GM18909 (cell line): ENCODE data around the gene ZBTB7B.

Source experiments
- ATAC-seq: cut with Tn5 transposase; IDR thresholded peaks from one replicate; pipeline ENCODE4 v1.9.1; 2021; ENCODE audit warnings: mild to moderate bottlenecking; ENCODE audit not compliant: unreplicated experiment, poor library complexity

Gene ZBTB7B

GRCh38 chr1:155001675-155002463, 733 bp upstream of the ZBTB7B start:
- peak; percentile 53 for ATAC-seq

- ATAC-seq = no peak
These were observed 694 bp downstream of the ZBTB7B start for GRCh38 chr1:155003227-155003765.

- no peak for ATAC-seq
These were observed 1.3 kb downstream of the ZBTB7B start for GRCh38 chr1:155003766-155004351.

- ATAC-seq = no peak
These were observed 1.9 kb downstream of the ZBTB7B start for GRCh38 chr1:155004352-155005075.

GRCh38 chr1:155005076-155006011, 2.7 kb downstream of the ZBTB7B start:
- ATAC-seq = no peak

- ATAC-seq = no peak
These were observed 4.0 kb downstream of the ZBTB7B start for GRCh38 chr1:155006601-155007101.

GRCh38 chr1:155007251-155007828, 4.7 kb downstream of the ZBTB7B start:
- ATAC-seq = no peak

- no peak for ATAC-seq
These were observed 5.7 kb downstream of the ZBTB7B start for GRCh38 chr1:155008015-155008941.

- ATAC-seq = no peak
These were observed 6.7 kb downstream of the ZBTB7B start for GRCh38 chr1:155009221-155009711.

GRCh38 chr1:155009742-155010141, 7.1 kb downstream of the ZBTB7B start:
- no peak for ATAC-seq

GRCh38 chr1:155010211-155010918, 7.8 kb downstream of the ZBTB7B start:
- no peak for ATAC-seq

GRCh38 chr1:155011004-155011416, 8.4 kb downstream of the ZBTB7B start:
- ATAC-seq = no peak

- ATAC-seq = no peak
These were observed 8.9 kb downstream of the ZBTB7B start for GRCh38 chr1:155011437-155012025.

GRCh38 chr1:155012026-155012546, 9.5 kb downstream of the ZBTB7B start:
- ATAC-seq = no peak

- ATAC-seq = no peak
These were observed 10.4 kb downstream of the ZBTB7B start for GRCh38 chr1:155012776-155013602.

GRCh38 chr1:155013632-155014031, 11.0 kb downstream of the ZBTB7B start:
- ATAC-seq = no peak
